Breast epithelium (tissue), 3 donors: Measurements from ENCODE around the gene SEC16A.

ENCODE experiments used
- POLR2A ChIP-seq: fragments of 450-650 bp; IDR thresholded peaks from one replicate; pipeline ENCODE4 v1.6.1; 2016; ENCODE audit warnings: antibody characterized with exemption, mild to moderate bottlenecking, moderate library complexity
- POLR2AphosphoS5 ChIP-seq, 3 donors: sonication (generic); formaldehyde crosslinking; IDR thresholded peaks; one replicate each; pipeline ENCODE4 v1.6.1; 2017; ENCODE audit warnings: antibody characterized with exemption in 3 of 3
- TF ChIP-seq, protein P1 (sequence below), 3 donors: fragments of 450-650 bp; IDR thresholded peaks; one replicate each; pipeline ENCODE4 v1.5.1; 2016 to 2017; ENCODE audit warnings: antibody characterized with exemption in 3 of 3, mild to moderate bottlenecking in 3 of 3, moderate library complexity in 3 of 3

DNA sequence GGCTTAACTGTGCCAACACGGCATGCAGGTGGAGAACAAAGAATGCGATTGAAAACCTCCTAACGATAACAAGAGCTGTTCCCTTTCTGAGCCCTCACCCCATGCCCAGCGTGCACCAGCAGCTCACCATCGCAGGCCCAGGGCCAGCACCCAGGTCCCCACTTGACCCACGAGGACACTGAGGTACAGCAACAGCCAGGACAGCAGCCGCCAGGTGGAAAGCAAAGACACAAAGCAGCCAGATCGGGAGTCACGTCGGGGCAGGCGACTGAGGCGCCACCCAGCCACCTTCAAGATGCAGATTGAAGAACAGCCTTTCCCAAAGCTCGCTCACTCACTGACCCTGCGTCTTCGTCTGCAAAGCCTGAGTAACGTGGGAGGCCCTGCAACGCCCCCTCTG lies 6.9 kb upstream of the SEC16A start:
- TF ChIP-seq, protein P1, sequence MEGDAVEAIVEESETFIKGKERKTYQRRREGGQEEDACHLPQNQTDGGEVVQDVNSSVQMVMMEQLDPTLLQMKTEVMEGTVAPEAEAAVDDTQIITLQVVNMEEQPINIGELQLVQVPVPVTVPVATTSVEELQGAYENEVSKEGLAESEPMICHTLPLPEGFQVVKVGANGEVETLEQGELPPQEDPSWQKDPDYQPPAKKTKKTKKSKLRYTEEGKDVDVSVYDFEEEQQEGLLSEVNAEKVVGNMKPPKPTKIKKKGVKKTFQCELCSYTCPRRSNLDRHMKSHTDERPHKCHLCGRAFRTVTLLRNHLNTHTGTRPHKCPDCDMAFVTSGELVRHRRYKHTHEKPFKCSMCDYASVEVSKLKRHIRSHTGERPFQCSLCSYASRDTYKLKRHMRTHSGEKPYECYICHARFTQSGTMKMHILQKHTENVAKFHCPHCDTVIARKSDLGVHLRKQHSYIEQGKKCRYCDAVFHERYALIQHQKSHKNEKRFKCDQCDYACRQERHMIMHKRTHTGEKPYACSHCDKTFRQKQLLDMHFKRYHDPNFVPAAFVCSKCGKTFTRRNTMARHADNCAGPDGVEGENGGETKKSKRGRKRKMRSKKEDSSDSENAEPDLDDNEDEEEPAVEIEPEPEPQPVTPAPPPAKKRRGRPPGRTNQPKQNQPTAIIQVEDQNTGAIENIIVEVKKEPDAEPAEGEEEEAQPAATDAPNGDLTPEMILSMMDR (IDR thresholded peaks at IDR 0.05), result no peak
- TF ChIP-seq POLR2A (no peak), POLR2AphosphoS5 (IDR thresholded peaks at IDR 0.05) (no peak)
